NCI-H2227 treated with DMSO at 0.1 percent for 48 hours (cell line): Measurements from ENCODE around the gene TDRD3.
A peak's percentile ranks its signal among the peaks of the same experiment; 100 is the strongest.
"Not testable (repeated sequence)": the region's sequence is repeated elsewhere in the genome, so short reads cannot be mapped to it uniquely, and the experiment has no call there.

ENCODE experiments used
- DNase-seq: peaks from one replicate; lab custom pipeline; 2025; lab: John Stamatoyannopoulos, UW

Gene TDRD3

DNA sequence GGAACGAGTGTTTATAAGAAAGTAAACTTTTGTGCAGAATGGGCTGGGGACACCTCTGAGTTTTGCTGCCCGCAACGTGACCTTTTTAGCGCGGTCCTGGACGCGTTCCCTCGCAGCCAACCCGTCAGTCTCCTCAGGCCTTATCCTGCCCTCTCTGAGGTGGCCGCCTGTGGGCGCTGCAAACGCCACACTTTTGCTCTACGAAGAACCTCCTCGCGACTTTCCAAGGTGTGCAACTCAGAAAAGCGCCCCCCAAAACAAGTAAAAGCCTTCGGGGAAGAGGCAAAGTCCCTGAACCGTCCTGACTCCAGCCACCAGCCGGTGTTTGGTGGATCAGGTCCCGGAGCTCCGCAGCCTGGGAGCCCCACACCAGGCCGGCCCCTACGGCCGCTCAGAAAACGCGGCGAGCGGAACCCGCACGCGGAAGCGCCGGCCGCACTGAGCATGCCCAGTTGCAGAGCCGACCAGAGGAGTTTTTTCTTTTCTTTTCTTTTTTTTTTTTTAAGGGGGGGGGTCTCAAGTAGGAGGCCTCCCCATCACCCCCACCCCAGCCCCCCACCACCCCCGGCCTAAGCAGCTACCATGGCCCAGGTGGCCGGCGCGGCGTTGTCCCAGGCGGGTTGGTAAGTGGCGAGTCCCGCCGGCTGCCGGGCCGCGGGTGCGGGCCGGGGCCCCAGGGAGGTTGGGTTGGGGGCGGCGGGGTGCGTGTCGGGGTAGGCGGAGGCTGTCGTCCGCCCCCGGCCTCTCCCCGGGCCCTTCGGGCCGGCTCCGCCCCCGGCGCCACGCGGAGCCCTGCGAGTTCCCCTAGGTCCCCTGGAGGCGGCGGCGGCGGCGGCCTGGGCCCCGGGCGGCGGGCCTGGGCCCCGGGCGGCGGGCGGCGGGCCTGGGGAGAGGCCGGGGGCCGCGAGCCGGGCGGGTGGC is at the start of gene TDRD3:
TSS of gene TDRD3 (plus strand) at position 438 of the 921 bp plus-strand sequence. CDS start at position 583, 145 bp downstream.
- DNase-seq, result peak; percentile 55

GRCh38 chr13:60347690-60348089 is 49.3 kb upstream of the TDRD3 start:
- DNase-seq, result no peak

- DNase-seq, result no peak
These were observed 48.9 kb upstream of the TDRD3 start for GRCh38 chr13:60348097-60348496.

DNA sequence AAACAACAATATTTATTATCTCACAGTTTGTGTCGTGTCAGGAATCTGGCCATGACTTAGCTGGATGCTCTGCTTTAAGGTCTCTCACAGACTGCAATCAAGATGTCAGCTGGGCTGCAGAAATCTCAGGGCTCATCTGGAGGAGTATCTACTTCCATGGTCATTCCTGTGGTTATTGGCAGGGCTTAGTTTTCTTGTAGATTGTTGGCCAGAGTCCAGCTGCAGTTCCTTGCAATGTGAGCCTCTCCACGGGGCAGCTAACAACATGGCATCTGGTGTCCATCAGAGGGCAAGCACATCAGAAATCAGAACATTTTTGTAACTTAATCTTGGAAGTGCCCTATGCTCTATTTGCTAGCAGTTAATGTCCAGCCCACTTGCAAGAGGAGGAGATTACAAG is 45.7 kb upstream of the TDRD3 start:
- peak; percentile 35 for DNase-seq

DNA sequence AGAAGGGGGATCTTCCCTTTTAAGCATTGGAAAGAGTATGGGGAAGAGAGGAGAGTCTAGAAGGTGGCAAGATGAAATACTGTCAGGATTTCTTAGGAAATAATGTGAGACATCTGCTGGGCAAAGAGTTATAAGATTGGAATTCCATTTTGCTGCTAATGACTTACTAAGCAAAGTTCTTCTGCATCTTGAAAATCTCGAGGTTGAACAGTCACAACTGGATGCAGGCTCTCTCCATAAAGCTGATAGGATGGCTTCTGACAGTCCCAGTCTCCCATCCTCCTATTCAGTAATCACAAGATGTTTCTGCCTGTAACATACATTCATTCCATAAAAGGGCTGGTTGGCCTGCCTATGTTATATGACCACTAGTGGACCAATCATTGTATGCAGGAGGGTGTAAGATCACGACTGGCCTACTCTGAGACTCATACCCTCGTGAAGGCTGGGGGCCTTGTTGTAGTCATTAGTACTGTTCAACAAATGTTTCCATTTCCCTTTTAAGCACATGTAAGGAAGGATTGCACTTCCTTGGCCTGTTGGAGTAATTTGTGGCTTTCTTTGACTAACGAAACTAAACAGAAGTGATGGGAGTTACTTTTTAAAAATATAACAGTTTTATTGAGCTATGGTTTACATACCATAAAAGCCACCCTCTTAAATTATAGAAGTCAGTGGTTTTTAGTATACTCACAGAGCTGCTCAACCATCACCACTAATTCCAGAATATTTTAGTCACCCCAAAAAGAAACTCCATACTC is 45.0 kb upstream of the TDRD3 start:
- DNase-seq, result no peak

DNA sequence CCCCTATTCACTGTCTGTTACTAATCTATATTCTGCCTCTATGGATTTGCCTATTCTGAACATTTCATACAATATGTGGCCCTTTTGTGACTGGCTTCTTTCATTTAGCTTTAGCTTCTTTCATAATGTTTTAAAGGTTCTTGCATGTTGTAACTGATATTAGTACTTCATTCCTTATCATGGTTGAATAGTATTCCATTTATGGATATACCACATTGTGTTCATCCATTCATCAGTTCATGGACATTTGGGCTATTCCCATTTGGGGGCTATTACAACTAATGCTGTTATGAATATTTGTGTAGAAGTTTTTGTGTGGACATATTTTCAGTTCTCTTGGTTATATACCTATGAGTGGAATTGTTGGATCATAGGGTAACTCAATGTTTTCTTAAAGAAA is 44.4 kb upstream of the TDRD3 start:
- DNase-seq, result no peak

GRCh38 chr13:60355056-60355455 is 42.0 kb upstream of the TDRD3 start:
- DNase-seq, result peak; percentile 4

DNA sequence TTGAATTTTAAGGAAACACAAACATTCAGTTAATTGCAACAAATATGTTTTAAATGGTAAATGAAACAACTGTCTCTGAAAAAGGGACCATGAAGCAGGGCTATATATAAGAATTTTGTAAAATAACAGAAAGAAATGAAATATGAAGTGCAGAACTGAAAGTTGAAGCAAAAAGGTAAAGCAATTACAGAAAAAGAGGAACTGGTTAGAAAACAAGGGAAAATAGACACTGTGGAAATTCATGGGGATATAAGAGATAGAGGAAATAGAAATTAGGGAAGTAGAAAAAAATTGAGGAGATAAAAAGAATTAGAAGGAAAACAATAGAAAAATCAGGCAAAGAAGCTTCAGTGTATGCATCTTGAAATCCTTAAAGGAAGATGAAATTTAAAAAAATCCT is 40.0 kb upstream of the TDRD3 start:
- DNase-seq, result no peak

DNA sequence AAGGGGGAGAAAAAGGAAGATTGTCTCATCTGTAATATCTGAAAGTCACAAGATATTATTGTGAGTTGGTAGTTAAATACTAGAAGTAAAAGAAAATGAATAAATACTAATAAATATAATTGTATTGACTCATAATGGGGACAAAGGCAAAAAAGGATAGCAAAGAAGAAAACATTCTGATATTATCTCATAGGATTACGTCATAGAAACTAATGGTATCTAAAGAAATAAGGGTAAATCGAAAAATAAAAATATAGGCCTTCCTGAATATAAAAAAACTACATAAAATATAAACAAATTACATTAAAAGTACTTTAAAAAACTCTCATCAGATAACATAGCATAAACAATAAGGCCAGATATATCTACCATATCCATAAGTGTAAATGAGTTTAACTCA is 38.6 kb upstream of the TDRD3 start:
- no peak for DNase-seq

DNA sequence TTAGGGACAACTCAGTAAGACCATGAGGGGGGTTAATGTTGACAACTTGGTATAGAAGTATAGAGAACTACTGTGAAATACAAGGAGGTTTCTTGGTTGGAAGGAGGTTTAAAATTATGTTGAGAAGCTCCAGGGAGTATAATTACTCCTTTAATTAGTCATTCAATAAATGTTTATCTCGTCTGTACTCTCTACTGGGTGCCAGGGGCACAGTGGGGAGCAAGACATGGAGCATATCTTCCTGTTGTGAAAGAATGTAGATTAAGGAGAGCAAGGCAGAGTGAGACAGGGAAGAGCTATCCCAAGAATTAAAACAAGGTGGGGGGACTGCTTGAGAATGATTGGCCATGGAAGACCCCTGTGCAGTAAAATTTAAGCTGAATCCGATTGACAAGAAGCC is 33.7 kb upstream of the TDRD3 start:
- no peak for DNase-seq

DNA sequence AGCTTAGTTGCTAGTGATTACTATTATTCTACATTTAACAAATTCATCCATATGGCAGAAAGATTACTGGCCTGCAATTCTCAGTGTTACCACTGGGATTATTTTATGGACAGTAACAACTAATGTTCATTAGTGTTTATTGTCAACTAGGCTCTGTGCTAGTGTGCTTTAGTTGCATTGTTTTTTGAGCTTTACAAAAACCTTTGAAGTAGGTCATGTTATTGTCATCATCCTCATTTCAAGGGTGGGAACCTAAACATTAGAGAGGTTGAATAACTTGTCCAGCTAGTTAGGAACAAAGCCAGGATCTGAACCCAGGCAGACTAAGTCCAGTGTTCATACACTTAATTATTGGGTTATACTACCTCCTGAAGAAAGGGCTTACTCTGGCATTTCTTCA is 27.8 kb upstream of the TDRD3 start:
- no peak for DNase-seq

DNA sequence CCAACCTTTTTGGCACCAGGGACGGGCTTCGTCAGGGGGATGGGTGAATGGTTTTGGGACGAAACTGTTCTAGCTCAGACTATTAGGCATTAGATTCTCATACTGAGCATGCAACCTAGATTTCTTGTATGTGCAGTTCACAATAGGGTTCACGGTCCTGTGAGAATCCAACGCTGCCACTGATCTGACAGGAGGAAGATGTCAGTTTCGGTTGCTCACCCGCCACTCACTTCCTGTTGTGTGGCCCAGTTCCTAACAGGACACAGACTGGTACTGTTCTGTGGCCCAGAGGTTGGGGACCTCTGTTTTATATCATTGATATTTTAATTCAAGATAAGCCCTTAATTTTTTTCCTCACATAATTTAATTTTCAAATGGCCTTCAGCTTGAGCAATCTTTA is 26.7 kb upstream of the TDRD3 start:
- DNase-seq, result no peak

DNA sequence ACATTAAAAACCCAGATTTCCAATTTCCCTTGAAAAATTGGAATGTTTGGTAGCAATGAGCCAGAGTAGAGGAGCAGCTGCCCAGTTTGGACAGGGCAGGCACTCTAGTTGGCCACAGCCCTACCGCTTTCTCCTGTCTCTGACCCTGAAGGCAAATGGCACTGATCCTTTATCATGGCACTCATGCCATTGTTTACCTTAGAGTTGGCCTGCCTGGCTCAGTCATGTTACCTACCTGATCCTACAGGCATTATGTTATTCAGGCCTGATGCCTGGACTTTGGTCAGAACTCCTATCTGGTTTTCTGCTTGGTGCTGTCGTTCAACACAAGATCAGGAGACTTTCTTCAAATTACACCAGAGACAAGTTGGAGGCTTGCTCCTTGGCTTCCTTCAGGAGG is 24.9 kb upstream of the TDRD3 start:
- DNase-seq, result no peak

GRCh38 chr13:60379282-60379681 is 17.7 kb upstream of the TDRD3 start:
- DNase-seq, result not testable (repeated sequence)

GRCh38 chr13:60379837-60380565 is 17.0 kb upstream of the TDRD3 start:
- peak; percentile 54 for DNase-seq

DNA sequence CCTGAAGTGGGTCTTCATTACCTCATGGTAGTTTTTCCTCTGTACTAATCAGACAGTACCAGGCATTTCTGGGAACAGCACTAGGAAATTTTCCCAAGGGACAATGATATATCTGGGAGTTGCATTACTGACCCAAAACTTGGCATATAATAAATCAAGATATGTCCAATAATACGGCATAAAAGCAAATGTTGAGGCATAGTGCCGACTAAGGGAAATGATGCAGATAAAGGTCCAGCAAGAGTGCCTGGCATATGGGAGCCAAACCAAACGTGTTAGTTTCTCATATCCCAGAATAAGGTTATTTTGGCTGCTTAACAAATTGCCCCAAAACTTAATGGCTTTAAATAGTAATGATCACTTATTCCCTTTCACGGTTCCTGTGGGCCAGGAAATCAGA is 12.1 kb upstream of the TDRD3 start:
- no peak for DNase-seq

DNA sequence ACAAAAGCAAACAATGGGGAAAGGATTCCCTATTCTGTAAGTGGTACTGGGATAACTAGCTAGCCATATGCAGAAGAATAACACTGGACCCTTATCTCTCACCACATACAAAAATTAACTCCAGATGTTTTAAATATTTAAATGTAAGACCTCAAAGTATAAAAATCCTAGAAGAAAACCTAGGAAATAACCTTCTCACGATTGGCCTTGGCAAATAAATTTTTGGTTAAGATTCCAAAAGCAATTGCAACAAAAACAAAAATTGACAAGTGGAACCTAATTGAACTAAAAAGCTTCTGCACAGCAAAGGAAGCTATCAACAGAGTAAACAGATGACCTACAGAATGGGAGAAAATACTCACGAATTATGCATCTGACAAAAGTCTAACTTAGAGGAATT is 10.8 kb upstream of the TDRD3 start:
- no peak for DNase-seq

DNA sequence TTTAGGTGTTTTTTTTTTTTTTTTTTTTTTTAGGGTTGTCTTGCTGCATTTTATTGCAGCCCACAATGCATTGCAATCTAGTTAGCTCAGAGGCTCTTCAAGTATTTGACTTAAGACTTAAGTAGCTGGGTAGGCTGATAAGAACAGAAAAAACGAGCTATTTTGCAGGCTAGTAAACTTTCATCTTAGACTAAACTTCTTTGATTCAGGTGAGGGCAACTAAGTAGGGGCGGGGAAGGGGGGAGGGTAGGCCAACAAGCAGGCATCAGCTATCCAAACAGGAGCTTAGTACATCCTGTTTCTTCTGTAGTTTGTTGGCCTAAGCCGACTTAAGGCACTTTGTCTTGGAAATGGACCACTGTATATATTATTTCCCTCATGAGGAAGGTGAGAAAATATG is 4.9 kb upstream of the TDRD3 start:
- no peak for DNase-seq

DNA sequence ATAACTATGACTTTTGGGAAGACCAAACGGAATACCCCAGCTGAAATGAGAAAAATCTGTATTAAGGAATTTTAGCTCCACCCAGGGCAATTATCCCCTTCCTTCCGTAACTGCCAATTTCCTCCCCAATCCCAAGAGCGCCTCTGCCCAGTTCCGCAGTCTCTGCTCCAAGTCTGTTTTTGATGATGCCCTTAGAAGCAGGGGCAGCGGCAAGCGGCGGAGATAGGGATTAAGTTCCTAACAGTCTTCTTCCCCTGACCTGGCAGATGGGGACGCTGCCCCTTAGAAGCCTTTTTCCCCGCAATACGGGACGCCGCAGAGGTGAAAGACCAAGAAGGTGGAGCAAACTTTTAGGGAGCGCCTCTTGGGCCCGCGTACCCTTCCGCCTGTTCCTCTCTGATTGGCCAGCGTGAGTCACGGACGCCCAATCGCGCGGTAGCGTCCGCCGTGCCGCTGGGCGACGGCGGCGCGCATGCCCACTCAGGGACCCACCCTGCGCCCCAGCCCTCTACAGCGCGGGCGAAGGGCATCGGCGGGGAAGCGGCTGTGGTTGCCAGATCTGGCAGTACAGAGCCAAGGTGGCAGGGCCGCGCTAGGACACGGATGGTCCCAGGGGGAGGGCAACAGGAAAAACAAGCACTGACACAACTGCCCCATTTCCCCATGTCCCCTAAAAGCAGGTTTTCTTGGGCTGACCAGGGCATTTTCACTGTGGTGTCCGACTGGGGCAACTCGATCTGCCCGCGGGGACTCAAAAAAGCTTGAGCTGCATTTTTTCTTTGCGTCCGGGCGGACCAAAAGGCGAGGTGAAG is 843 bp upstream of the TDRD3 start:
- peak; percentile 88 for DNase-seq

- peak; percentile 66 for DNase-seq
These were observed 821 bp downstream of the TDRD3 start for GRCh38 chr13:60397704-60398378.

DNA sequence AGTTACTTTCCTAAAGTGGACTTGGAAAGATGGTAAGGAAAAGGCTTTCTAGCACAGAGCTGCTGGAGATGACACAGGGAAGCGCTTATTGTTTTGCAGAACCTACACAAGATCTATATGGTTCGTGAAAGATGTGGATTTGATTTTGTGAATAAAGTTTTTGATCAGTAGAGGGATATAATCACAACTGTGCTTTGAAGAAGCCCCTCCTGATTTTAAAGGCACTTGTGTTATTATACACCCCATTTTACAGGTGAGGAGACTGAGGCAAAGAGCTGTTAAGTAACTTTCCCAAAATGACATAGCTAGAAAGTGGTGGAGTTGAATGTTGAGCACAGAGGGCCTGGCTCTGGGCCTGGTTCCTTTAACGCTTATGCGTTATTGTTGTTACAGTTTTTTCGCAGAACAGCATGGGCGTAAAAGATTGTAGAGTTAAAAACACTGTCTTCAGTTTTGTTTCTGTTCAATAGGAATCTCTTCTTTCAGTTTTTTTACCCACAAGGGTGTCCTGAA is 1.4 kb downstream of the TDRD3 start:
- no peak for DNase-seq
